Measurements from ENCODE around the gene PBX3. TPM values are rescaled to one million over a fixed set of nuclear protein-coding genes. Genes with fewer than 3 reads are reported as not detected.

Gene PBX3
- total RNA-seq = 10 to 100 TPM; 71.1 to 91.5 TPM

GRCh38 chr9:125747053-125747764 is at the start of gene PBX3:
PBX3 (plus strand) TSS chr9:125747373.
- DNase-seq (ENCODE audit: low spot score) = no peak
- H3K27me3 ChIP-seq = no peaks in the 10 kb centered on the region
- peak within 1 kb of the TSS; percentile 92 to 93 for H3K27ac ChIP-seq
- peak in 1 of 2 donors; percentile 17 for TF ChIP-seq CTCF (IDR thresholded peaks at IDR 0.05)
- peak within 1 kb of the TSS; percentile 86 to 87 for H3K4me3 ChIP-seq
- H3K36me3 ChIP-seq = no peaks in the 10 kb centered on the region
- no peaks in the 10 kb centered on the region for H3K9me3 ChIP-seq
- peaks cover 0 to 28% of the 10 kb centered on the region in 2 donors for H3K4me1 ChIP-seq

- Histone ChIP-seq H3K4me3 (no peak overlapping the region), H3K9me3 (no peaks in the 10 kb centered on the region), H3K27me3 (no peaks in the 10 kb centered on the region), H3K27ac (no peak overlapping the region), H3K4me1 (peaks cover 0 to 3% of the 10 kb centered on the region in 2 donors), H3K36me3 (no peaks in the 10 kb centered on the region)
- no peak for TF ChIP-seq CTCF (IDR thresholded peaks at IDR 0.05)
- no peak for DNase-seq (ENCODE audit: low spot score)
Observed at GRCh38 chr9:125699870-125700269, 47.3 kb upstream of the PBX3 start.

- H3K4me3 ChIP-seq = no peak overlapping the region
- H3K27ac ChIP-seq = no peak overlapping the region
- H3K4me1 ChIP-seq = peaks cover 0 to 10% of the 10 kb centered on the region in 2 donors
- H3K9me3 ChIP-seq = no peaks in the 10 kb centered on the region
- no peak for DNase-seq (ENCODE audit: low spot score)
- no peaks in the 10 kb centered on the region for H3K27me3 ChIP-seq
- no peak for TF ChIP-seq CTCF (IDR thresholded peaks at IDR 0.05)
- no peaks in the 10 kb centered on the region for H3K36me3 ChIP-seq
Observed at GRCh38 chr9:125700791-125701190, 46.4 kb upstream of the PBX3 start.

- Histone ChIP-seq H3K9me3 (no peaks in the 10 kb centered on the region), H3K27ac (no peak overlapping the region), H3K36me3 (no peaks in the 10 kb centered on the region), H3K4me3 (no peak overlapping the region), H3K27me3 (no peaks in the 10 kb centered on the region), H3K4me1 (peaks cover 0 to 15% of the 10 kb centered on the region in 2 donors)
- no peak for TF ChIP-seq CTCF (IDR thresholded peaks at IDR 0.05)
- DNase-seq (ENCODE audit: low spot score) = no peak
Observed at GRCh38 chr9:125701351-125701750, 45.8 kb upstream of the PBX3 start.

GRCh38 chr9:125703662-125704061 is 43.5 kb upstream of the PBX3 start:
- Histone ChIP-seq H3K4me3 (no peak overlapping the region), H3K27ac (no peak overlapping the region), H3K9me3 (no peaks in the 10 kb centered on the region), H3K4me1 (peaks cover 0 to 25% of the 10 kb centered on the region in 2 donors), H3K36me3 (no peaks in the 10 kb centered on the region), H3K27me3 (no peaks in the 10 kb centered on the region)
- no peak for DNase-seq (ENCODE audit: low spot score)
- no peak for TF ChIP-seq CTCF (IDR thresholded peaks at IDR 0.05)

- Histone ChIP-seq H3K4me3 (peak overlapping the region in 1 of 2 donors; percentile 99), H3K36me3 (no peaks in the 10 kb centered on the region), H3K4me1 (peaks cover 0 to 25% of the 10 kb centered on the region in 2 donors), H3K27me3 (no peaks in the 10 kb centered on the region), H3K9me3 (no peaks in the 10 kb centered on the region), H3K27ac (no peak overlapping the region)
- no peak for DNase-seq (ENCODE audit: low spot score)
- no peak for TF ChIP-seq CTCF (IDR thresholded peaks at IDR 0.05)
Observed at GRCh38 chr9:125705893-125706292, 41.3 kb upstream of the PBX3 start.
